RPMI7951 (cell line): Measurements from ENCODE around the gene HOXD9. TPM values are rescaled to one million over a fixed set of nuclear protein-coding genes. Genes with fewer than 3 reads are reported as not detected.

ENCODE experiments used
- DNase-seq: peaks from one replicate; pipeline ENCODE4 v3.0.0-alpha.2; 2012; ENCODE audit warnings: low read depth
- total RNA-seq: library from RNA; depleted of rRNA; stranded (reverse); fragments of >200 nt; shearing (Covaris generic); gene quantifications from 2 replicates; pipeline ENCODE4 v1.2.3, GENCODE V29; 2014

HOXD9 gene
- total RNA-seq, 1 experiment from 2014 or later, result 1.4 TPM

DNA sequence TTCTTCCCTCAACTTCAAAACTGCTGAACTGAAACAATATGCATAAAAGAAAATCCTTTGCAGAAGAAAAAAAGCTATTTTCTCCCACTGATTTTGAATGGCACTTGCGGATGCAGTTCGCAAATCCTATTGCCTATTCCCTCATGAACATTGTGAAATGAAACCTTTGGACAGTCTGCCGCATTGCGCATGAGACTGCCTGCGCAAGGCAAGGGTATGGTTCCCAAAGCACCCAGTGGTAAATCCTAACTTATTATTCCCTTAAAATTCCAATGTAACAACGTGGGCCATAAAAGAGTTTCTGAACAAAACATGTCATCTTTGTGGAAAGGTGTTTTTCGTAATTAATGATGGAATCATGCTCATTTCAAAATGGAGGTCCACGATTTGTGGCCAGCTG lies 15.4 kb downstream of the HOXD9 start:
- no peak for DNase-seq

DNA sequence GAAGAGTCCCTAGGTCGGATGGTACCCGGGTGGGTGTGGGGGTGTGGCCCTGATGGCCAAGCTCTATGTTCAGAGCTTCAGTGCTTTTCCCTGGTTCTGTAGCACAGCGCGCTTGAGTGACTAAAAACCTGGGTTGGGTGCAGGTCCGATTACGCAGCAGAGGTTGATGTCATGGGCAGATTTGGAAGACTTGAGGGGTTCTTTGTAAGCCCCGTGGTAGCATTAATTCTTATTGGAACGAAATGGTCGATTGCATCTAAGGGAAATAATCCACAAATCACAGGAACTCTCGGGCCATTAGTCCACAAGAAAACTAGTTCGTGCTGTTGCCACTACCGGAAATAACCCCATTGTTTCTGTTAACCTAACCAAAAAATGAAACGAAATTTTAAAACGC lies 16.0 kb downstream of the HOXD9 start:
- DNase-seq, result no peak

DNA sequence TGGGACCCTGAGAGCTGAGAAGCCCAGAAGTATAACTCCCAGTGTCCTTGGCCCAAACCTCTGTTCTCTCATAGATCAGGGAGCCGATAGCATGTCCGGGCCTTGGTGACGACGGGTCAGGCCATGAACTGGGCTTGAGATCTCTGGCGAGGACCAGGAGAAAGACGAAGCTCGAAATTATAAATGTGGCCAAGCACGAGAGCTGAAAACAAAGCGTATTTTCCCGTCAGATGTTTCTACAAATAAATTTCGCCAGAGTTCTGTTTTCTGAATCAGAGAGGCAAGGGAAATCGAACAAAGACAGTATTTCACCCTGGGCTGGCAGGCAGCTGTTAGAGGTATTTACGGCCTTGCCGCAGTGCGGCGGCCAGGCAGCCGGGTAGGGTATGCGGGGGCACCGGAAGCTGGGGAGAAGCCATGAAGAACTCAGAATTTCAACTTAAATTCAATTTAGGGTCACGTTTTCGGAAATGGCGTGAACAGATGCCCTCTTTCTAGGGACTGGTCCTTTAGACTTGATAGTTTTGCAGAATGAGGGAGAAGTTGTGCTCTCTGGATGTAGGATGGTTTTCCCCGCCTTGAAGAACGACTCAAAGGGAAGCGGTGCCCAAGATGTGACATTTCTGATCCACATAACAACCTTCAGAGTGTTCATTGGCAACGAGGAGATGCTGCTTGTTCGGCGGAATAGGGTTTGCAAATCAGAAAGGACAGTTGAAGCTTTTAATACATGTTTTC lies 16.6 kb downstream of the HOXD9 start:
- DNase-seq, result peak; percentile 42

DNA sequence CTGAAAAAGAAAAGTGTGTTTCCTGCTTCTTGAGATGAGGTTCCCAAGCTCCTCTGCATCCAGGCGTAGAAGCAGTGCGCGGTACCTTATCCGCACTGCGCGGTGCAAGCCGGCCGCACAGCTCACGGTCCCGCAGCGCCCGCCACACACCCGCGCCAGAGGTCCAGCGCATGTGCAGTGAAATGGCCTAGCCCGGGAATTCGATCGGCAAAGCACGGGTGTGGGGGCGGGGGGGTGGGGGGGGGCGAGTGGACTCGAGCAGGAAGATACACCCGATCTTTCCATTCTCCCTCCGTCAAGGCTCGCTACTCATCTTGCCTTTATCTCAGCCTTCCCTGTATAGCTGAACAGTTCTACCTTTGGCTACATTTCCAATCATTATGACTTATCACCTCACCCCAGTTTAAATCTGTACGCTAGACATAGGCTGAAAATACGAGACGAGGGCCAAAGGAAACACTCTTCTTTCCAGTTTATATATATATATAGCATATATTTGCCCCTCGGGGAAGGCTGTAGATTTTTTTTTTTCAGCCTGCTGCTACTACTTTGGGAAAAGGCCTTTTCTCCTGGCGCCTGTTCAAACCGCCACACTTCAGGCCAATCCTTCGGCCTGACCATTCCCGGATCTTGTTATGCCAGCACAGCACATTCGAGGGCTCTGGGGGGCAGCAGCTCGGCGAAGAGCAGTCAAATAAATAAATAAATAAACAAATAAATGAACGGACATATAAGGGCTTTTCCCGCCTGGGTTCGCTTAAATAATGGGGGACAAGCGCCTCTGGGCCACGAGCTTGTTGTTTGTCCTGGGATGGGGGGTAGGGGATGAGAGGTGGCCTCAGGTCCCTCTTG lies 17.4 kb downstream of the HOXD9 start:
- DNase-seq, result peak; percentile 76

GRCh38 chr2:176140513-176141317 lies 18.2 kb downstream of the HOXD9 start:
- DNase-seq, result peak; percentile 82

GRCh38 chr2:176142281-176142680 lies 19.8 kb downstream of the HOXD9 start:
- DNase-seq, result no peak

GRCh38 chr2:176145085-176145969 lies 22.8 kb downstream of the HOXD9 start:
- DNase-seq, result no peak

DNA sequence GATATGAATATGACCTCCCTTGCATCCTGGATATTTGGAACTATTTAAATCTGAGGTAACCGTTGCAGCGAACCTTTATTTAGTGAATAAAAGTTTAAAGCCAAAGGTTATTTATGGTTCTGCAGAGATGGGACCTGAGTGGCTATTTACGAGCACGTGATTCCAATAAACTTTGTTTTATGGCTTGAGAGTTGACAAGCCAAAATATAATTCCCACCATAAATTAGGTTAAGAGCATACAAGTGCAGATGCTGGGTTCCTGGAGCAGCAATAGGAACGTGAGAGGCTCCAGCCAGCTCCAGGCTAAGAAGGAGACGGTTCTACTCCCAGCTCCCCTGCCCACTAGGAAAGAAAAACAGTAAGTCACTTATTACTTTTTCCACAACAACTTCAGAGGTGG lies 23.6 kb downstream of the HOXD9 start:
- no peak for DNase-seq

- DNase-seq, result no peak
These were observed 24.1 kb downstream of the HOXD9 start for GRCh38 chr2:176146645-176147044.

DNA sequence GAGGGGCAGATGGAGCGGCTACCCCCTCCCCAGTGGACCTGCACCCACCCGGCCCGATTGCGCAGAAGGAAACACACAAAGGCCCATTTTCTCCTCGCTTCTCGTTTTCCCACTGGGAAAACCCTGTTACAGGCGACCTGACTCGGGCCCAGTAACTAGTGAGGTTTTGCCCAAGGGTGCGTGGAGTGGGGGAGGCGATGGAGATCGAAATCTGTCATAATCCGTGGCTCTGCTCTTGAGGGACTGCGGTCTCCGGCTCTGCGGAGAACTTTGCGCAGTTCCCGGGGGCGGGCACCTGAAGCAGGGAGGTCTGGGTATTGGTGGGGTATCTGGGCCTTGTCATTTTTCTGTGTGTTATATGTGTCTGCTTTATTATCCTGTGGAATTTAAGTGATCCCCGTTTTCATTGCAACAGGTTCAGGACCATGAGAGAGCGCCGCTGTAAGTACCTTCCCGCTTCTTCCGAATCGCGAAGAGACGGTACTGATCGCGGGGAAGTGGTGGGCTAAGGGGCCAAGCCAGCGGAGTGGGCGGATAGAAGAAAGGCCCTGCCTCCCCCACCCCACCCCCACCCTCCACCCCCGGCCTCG lies 24.8 kb downstream of the HOXD9 start:
- DNase-seq, result no peak

GRCh38 chr2:176147800-176148496 lies 25.4 kb downstream of the HOXD9 start:
- DNase-seq, result no peak

GRCh38 chr2:176148751-176149421 lies 26.4 kb downstream of the HOXD9 start:
- DNase-seq, result no peak

GRCh38 chr2:176149481-176149938 lies 27.0 kb downstream of the HOXD9 start:
- DNase-seq, result no peak

GRCh38 chr2:176149939-176150583 lies 27.5 kb downstream of the HOXD9 start:
- no peak for DNase-seq

GRCh38 chr2:176150584-176151441 lies 28.3 kb downstream of the HOXD9 start:
- DNase-seq, result no peak

GRCh38 chr2:176151442-176152287 lies 29.1 kb downstream of the HOXD9 start, which contains the start of gene HOXD4:
HOXD4 (plus strand) TSS chr2:176151550; CDS start chr2:176151634, 84 bp downstream.
- DNase-seq, result peak; percentile 61
